SH-SY5Y (cell line): ENCODE measurements around the gene CHRM5.

Source experiments
- GATA2 ChIP-seq: IDR thresholded peaks from 2 replicates; pipeline ENCODE4 v1.6.1; 2011; ENCODE audit warnings: mild to moderate bottlenecking, low read depth, low read length
- GATA3 ChIP-seq: IDR thresholded peaks from 2 replicates; pipeline ENCODE4 v1.6.1; 2011; ENCODE audit warnings: low read depth, mild to moderate bottlenecking, low read length, moderate library complexity

DNA sequence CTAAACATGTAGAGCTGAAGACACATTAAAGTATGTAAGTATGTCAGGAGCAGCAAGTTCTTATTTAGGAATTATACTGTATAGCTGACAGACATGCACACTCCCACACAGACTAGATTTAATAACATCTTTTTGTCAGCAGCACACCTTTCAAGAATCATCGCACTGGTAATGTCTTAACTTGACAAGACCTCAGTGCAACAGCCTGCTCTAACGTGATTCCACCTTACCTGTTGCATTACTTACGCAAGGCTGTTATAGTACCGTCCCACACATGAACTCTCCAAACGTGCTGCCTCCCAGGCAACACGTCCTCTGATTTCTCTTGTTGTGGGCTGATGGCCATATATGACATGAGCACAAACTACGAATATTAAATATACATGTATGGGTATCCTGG lies 11.9 kb downstream of the CHRM5 start:
- TF ChIP-seq GATA2, result no peak
- TF ChIP-seq GATA3, result no peak
